IMR-90 (cell line): Measurements from ENCODE around the gene GPRC5B. TPM values are rescaled to one million over a fixed set of nuclear protein-coding genes. Genes with fewer than 3 reads are reported as not detected.

Experiments
- ATAC-seq: fragments of 200-7000 bp; cut with Tn5 transposase; 2 replicates; pipeline ENCODE4 v1.9.1; 2020; ENCODE audit warnings: low read depth, mild to moderate bottlenecking, moderate library complexity
- BruUV-seq: library from RNA; stranded (reverse); fragments of 400-500 nt; replicated peaks from 2 replicates; lab custom pipeline; 2021; lab: Mats Ljungman, UMichigan
- CTCF ChIA-PET: fragments of 300-600 bp; formaldehyde crosslinking; extraction: SDS; loops from one replicate; lab custom pipeline; 2021; ENCODE audit warnings: antibody characterized with exemption; lab: Yijun Ruan, JAX
- POLR2A ChIA-PET: fragments of 300-600 bp; sonication (Branson Sonifier 250); formaldehyde crosslinking; loops from one replicate; lab custom pipeline; 2022; ENCODE audit warnings: antibody characterized with exemption; ENCODE audit not compliant: unreplicated experiment; lab: Charles Lee
- DNase-seq: peaks from one replicate; pipeline ENCODE4 v3.0.0; 2013
- H2AFZ ChIP-seq: replicated peaks from 2 replicates; pipeline ENCODE3; 2013; ENCODE audit warnings: low read length, mild to moderate bottlenecking; ENCODE audit not compliant: poor library complexity
- H2AK5ac ChIP-seq: 2 replicates; pipeline ENCODE4 v1.6.1; 2013; ENCODE audit warnings: low read depth, low read length, inconsistent platforms
- H2AK9ac ChIP-seq: replicated peaks from 2 replicates; pipeline ENCODE3; 2013; ENCODE audit warnings: mild to moderate bottlenecking, low read depth, low read length, moderate library complexity; ENCODE audit not compliant: poor library complexity
- H2BK120ac ChIP-seq: 2 replicates; pipeline ENCODE4 v1.6.1; 2013; ENCODE audit warnings: low read depth, low read length, inconsistent platforms
- H2BK15ac ChIP-seq: 3 replicates; pipeline ENCODE4 v1.6.1; 2013; ENCODE audit warnings: low read depth, low read length, inconsistent platforms
- H2BK20ac ChIP-seq: 2 replicates; pipeline ENCODE4 v1.6.1; 2013; ENCODE audit warnings: low read depth, mild to moderate bottlenecking, inconsistent platforms, low read length, moderate library complexity
- H2BK5ac ChIP-seq: 2 replicates; pipeline ENCODE4 v1.6.1; 2013; ENCODE audit warnings: mild to moderate bottlenecking, low read depth, low read length, inconsistent platforms; ENCODE audit not compliant: poor library complexity, severe bottlenecking
- H3K14ac ChIP-seq: replicated peaks from 2 replicates; pipeline ENCODE4 v1.6.1; 2013; ENCODE audit warnings: low read depth, low read length, inconsistent platforms
- H3K18ac ChIP-seq: 2 replicates; pipeline ENCODE4 v1.6.1; 2013; ENCODE audit warnings: low read depth, low read length, control low read depth
- H3K23ac ChIP-seq: 2 replicates; pipeline ENCODE4 v1.6.1; 2013; ENCODE audit warnings: low read depth, low read length, inconsistent platforms
- H3K27ac ChIP-seq: 2 replicates; pipeline ENCODE4 v1.5.1; 2013; ENCODE audit warnings: mild to moderate bottlenecking, control low read depth, low read length; ENCODE audit not compliant: insufficient read depth
- H3K27me3 ChIP-seq: 2 replicates; pipeline ENCODE4 v1.6.1; 2013; ENCODE audit warnings: low read length; ENCODE audit not compliant: control insufficient read depth, insufficient read depth
- H3K36me3 ChIP-seq: 2 replicates; pipeline ENCODE4 v1.6.1; 2013; ENCODE audit warnings: low read length, mixed read lengths; ENCODE audit not compliant: control insufficient read depth, insufficient read depth
- H3K4ac ChIP-seq: 2 replicates; pipeline ENCODE4 v1.6.1; 2013; ENCODE audit warnings: low read depth, low read length, inconsistent platforms
- H3K4me1 ChIP-seq: 2 replicates; pipeline ENCODE4 v1.6.1; 2013; ENCODE audit warnings: low read length, mixed read lengths; ENCODE audit not compliant: control insufficient read depth, insufficient read depth
- H3K4me2 ChIP-seq: 2 replicates; pipeline ENCODE4 v1.6.1; 2013; ENCODE audit warnings: low read depth, mild to moderate bottlenecking, control low read depth, low read length, moderate library complexity
- H3K4me3 ChIP-seq: 2 replicates; pipeline ENCODE4 v1.5.1; 2013; ENCODE audit warnings: low read depth, mild to moderate bottlenecking, control low read depth, low read length, moderate library complexity; ENCODE audit not compliant: insufficient read depth
- H3K56ac ChIP-seq: 2 replicates; pipeline ENCODE4 v1.6.1; 2013; ENCODE audit warnings: low read length, inconsistent platforms; ENCODE audit not compliant: insufficient read depth; ENCODE audit errors: extremely low read depth
- H3K79me1 ChIP-seq, 2 experiments: 2 replicates each; pipeline ENCODE4 v1.6.1; 2013; ENCODE audit warnings: low read length in 2 of 2, inconsistent platforms in 1 of 2, low read depth in 1 of 2
- H3K9ac ChIP-seq: 2 replicates; pipeline ENCODE4 v1.6.1; 2013; ENCODE audit warnings: low read depth, low read length, control low read depth
- H3K9me1 ChIP-seq: 2 replicates; pipeline ENCODE4 v1.6.1; 2013; ENCODE audit warnings: low read length, inconsistent platforms; ENCODE audit not compliant: insufficient read depth
- H3K9me3 ChIP-seq: 2 replicates; pipeline ENCODE4 v1.6.1; 2013; ENCODE audit warnings: low read length; ENCODE audit not compliant: control insufficient read depth, insufficient read depth
- H4K20me1 ChIP-seq: 2 replicates; pipeline ENCODE4 v1.6.1; 2013; ENCODE audit warnings: low read length, inconsistent platforms; ENCODE audit not compliant: insufficient read depth
- H4K5ac ChIP-seq: 2 replicates; pipeline ENCODE4 v1.6.1; 2013; ENCODE audit warnings: mild to moderate bottlenecking, low read depth, low read length, control low read depth
- H4K8ac ChIP-seq, 2 experiments: 2 replicates each; pipeline ENCODE4 v1.6.1; 2013; ENCODE audit warnings: low read depth in 2 of 2, low read length in 2 of 2, control low read depth in 1 of 2, inconsistent platforms in 1 of 2
- H4K91ac ChIP-seq: 2 replicates; pipeline ENCODE4 v1.6.1; 2013; ENCODE audit warnings: low read depth, low read length, inconsistent platforms; ENCODE audit not compliant: insufficient read depth
- BHLHE40 ChIP-seq: fragments of 150-350 bp; IDR thresholded peaks from 2 replicates; pipeline ENCODE4 v1.6.1; 2016; ENCODE audit warnings: mild to moderate bottlenecking, low read depth, low read length
- CEBPB ChIP-seq: IDR thresholded peaks from 2 replicates; pipeline ENCODE4 v1.6.1; 2012; ENCODE audit warnings: low read depth, low read length, improper control_type of control experiment
- CHD1 ChIP-seq: IDR thresholded peaks from 2 replicates; pipeline ENCODE4 v1.6.1; 2012; ENCODE audit warnings: low read depth, low read length, improper control_type of control experiment
- FOS ChIP-seq: fragments of 150-350 bp; IDR thresholded peaks from 2 replicates; pipeline ENCODE4 v1.6.1; 2016; ENCODE audit warnings: low read depth, low read length
- MAFK ChIP-seq: IDR thresholded peaks from 2 replicates; pipeline ENCODE4 v1.6.1; 2012; ENCODE audit warnings: low read depth, low read length, improper control_type of control experiment
- MAZ ChIP-seq: IDR thresholded peaks from 2 replicates; pipeline ENCODE4 v1.6.1; 2012; ENCODE audit warnings: low read depth, mild to moderate bottlenecking, low read length, improper control_type of control experiment, moderate library complexity, borderline replicate concordance
- MXI1 ChIP-seq: IDR thresholded peaks from 2 replicates; pipeline ENCODE4 v1.6.1; 2012; ENCODE audit warnings: low read depth, mild to moderate bottlenecking, low read length, moderate library complexity, borderline replicate concordance
- NFE2L2 ChIP-seq: fragments of 150-350 bp; IDR thresholded peaks from 2 replicates; pipeline ENCODE4 v1.6.1; 2016; ENCODE audit warnings: low read depth, mild to moderate bottlenecking, low read length
- POLR2A ChIP-seq: IDR thresholded peaks from 2 replicates; pipeline ENCODE4 v1.6.1; 2012; ENCODE audit warnings: mild to moderate bottlenecking, low read depth, low read length
- RAD21 ChIP-seq: IDR thresholded peaks from 2 replicates; pipeline ENCODE4 v1.6.1; 2012; ENCODE audit warnings: low read length, improper control_type of control experiment
- RCOR1 ChIP-seq: IDR thresholded peaks from 2 replicates; pipeline ENCODE4 v1.6.1; 2012; ENCODE audit warnings: mild to moderate bottlenecking, low read length, improper control_type of control experiment; ENCODE audit not compliant: insufficient replicate concordance
- RFX5 ChIP-seq: IDR thresholded peaks from 2 replicates; pipeline ENCODE4 v1.8.0; 2012; ENCODE audit warnings: low read depth, mild to moderate bottlenecking, low read length, moderate library complexity
- SMC3 ChIP-seq: fragments of 150-350 bp; IDR thresholded peaks from 2 replicates; pipeline ENCODE4 v1.6.1; 2016; ENCODE audit warnings: low read depth, mild to moderate bottlenecking, antibody characterized with exemption, low read length, moderate library complexity
- WGBS, 2 experiments: methylation state at CpG; one replicate each; pipeline versions ENCODE4 v1.1.5 to v1.1.7; 2013; ENCODE audit warnings: missing lambda C conversion rate in 2 of 2; ENCODE audit not compliant: insufficient read length in 1 of 2; ENCODE audit errors: extremely low coverage in 2 of 2; 5-methylcytosine and 5-hydroxymethylcytosine counted together
- dilution Hi-C: fragments of 300-500 bp; cut with HindIII; formaldehyde crosslinking; loops from one replicate; pipeline ENCODE4 v1.14.3; 2018; ENCODE audit warnings: low sequenced_read_pairs; ENCODE audit not compliant: unreplicated experiment
- in situ Hi-C: fragments of 300-500 bp; cut with MboI; formaldehyde crosslinking; loops from 3 replicates; pipeline ENCODE4 v1.14.3; 2019; ENCODE audit warnings: low sequenced_read_pairs, inconsistent platforms, mixed read lengths
- intact Hi-C: fragments of 100-400 bp; cut with micrococcal nuclease; formaldehyde crosslinking; loops from 2 replicates; pipeline ENCODE4 v1.10.0; 2022
- polyA plus RNA-seq, 3 experiments: library from polyadenylated mRNA; depleted of rRNA; stranded (reverse); fragments of >200 nt; gene quantifications; 2 replicates each; pipeline ENCODE4 v1.2.3, GENCODE V29; 2012; ENCODE audit warnings: low replicate concordance in 1 of 3
- total RNA-seq: library from RNA; depleted of rRNA; stranded (reverse); fragments of >200 nt; gene quantifications from 2 replicates; pipeline ENCODE4 v1.2.3, GENCODE V29; 2012
- TF ChIP-seq, protein P1 (sequence below): fragments of 150-350 bp; IDR thresholded peaks from 2 replicates; pipeline ENCODE4 v1.6.1; 2017; ENCODE audit warnings: mild to moderate bottlenecking, antibody characterized with exemption, low read length, low read depth
- TF ChIP-seq, protein P2 (sequence below): conservative IDR thresholded peaks from 2 replicates; pipeline ENCODE4 v1.5.1; 2012; ENCODE audit warnings: mild to moderate bottlenecking, low read depth, low read length, improper control_type of control experiment
- TF ChIP-seq, protein P3 (sequence below): fragments of 150-350 bp; IDR thresholded peaks from 2 replicates; pipeline ENCODE4 v1.6.1; 2016; ENCODE audit warnings: low read depth, mild to moderate bottlenecking, low read length, moderate library complexity, borderline replicate concordance

GPRC5B gene
- total and polyA plus RNA-seq, 2 of the 4 experiments (the other 2 are of a cell fraction): 2.5 to 8.5 TPM

DNA sequence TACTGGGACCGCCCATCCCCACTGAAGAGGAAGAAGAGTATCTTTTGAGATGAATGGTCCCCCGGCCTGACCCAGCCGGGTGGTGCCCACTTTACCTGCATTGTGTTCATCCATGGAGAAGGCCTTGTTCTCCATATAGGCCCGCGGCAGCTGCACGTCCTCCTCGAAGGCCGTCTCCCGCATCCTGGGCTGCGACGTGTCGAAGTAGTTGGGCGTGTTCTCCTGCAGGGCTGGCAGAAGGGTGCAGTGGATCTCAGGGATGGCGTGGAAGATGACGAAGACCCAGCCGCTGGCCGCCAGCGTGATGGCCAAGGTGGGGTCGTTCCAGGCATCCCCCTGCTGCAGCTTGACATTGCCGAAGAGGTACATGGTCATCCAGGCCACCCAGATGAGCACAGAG lies 12.9 kb downstream of the GPRC5B start:
- no peak for ATAC-seq
- H2AFZ ChIP-seq: no peak overlapping the region
- no peak overlapping the region for H4K5ac ChIP-seq
- TF ChIP-seq CEBPB: no peak
- no peak for TF ChIP-seq CHD1
- no peak for TF ChIP-seq MXI1
- TF ChIP-seq, protein P1, sequence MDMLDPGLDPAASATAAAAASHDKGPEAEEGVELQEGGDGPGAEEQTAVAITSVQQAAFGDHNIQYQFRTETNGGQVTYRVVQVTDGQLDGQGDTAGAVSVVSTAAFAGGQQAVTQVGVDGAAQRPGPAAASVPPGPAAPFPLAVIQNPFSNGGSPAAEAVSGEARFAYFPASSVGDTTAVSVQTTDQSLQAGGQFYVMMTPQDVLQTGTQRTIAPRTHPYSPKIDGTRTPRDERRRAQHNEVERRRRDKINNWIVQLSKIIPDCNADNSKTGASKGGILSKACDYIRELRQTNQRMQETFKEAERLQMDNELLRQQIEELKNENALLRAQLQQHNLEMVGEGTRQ: no peak
- no peak for TF ChIP-seq RAD21
- TF ChIP-seq, protein P2, sequence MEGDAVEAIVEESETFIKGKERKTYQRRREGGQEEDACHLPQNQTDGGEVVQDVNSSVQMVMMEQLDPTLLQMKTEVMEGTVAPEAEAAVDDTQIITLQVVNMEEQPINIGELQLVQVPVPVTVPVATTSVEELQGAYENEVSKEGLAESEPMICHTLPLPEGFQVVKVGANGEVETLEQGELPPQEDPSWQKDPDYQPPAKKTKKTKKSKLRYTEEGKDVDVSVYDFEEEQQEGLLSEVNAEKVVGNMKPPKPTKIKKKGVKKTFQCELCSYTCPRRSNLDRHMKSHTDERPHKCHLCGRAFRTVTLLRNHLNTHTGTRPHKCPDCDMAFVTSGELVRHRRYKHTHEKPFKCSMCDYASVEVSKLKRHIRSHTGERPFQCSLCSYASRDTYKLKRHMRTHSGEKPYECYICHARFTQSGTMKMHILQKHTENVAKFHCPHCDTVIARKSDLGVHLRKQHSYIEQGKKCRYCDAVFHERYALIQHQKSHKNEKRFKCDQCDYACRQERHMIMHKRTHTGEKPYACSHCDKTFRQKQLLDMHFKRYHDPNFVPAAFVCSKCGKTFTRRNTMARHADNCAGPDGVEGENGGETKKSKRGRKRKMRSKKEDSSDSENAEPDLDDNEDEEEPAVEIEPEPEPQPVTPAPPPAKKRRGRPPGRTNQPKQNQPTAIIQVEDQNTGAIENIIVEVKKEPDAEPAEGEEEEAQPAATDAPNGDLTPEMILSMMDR: no peak
- TF ChIP-seq RFX5: no peak
- no peak for TF ChIP-seq MAFK
- TF ChIP-seq MAZ: no peak
- TF ChIP-seq SMC3: no peak
- TF ChIP-seq POLR2A: no peak
- TF ChIP-seq RCOR1: no peak
- TF ChIP-seq NFE2L2: no peak
- TF ChIP-seq FOS: no peak
- TF ChIP-seq BHLHE40: no peak
- TF ChIP-seq, protein P3, sequence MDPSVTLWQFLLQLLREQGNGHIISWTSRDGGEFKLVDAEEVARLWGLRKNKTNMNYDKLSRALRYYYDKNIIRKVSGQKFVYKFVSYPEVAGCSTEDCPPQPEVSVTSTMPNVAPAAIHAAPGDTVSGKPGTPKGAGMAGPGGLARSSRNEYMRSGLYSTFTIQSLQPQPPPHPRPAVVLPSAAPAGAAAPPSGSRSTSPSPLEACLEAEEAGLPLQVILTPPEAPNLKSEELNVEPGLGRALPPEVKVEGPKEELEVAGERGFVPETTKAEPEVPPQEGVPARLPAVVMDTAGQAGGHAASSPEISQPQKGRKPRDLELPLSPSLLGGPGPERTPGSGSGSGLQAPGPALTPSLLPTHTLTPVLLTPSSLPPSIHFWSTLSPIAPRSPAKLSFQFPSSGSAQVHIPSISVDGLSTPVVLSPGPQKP: no peak
- no peak overlapping the region for H2BK20ac ChIP-seq
- no peaks in the 10 kb centered on the region for H4K20me1 ChIP-seq
- no peak overlapping the region for H2BK15ac ChIP-seq
- no peak overlapping the region for H2AK5ac ChIP-seq
- no peaks in the 10 kb centered on the region for H3K4me1 ChIP-seq
- no peak overlapping the region for H3K23ac ChIP-seq
- H3K56ac ChIP-seq: no peak overlapping the region
- ChIA-PET CTCF (no interaction called here), POLR2A (no interaction called here)
- in situ Hi-C loops (no loop called here), dilution Hi-C loops (no loop called here), intact Hi-C loops (no loop called here)
- H3K4me2 ChIP-seq: no peak overlapping the region
- no peak overlapping the region for H3K4ac ChIP-seq
- H2BK120ac ChIP-seq: no peak overlapping the region
- H3K9me3 ChIP-seq: no peaks in the 10 kb centered on the region
- 95% methylated on average over 10 of the region's 20 CpGs; no CpG with 5 or more reads in 1 of the 2 experiments for WGBS, 2 experiments
- no peak overlapping the region for H2AK9ac ChIP-seq
- no peak overlapping the region for H4K8ac ChIP-seq
- H3K9me1 ChIP-seq: peaks cover 13% of the 10 kb centered on the region; the same call in 1 of the 2 replicates
- H3K18ac ChIP-seq: no peak overlapping the region
- H3K14ac ChIP-seq: no peak overlapping the region
- no peak overlapping the region for H4K91ac ChIP-seq
- no peak overlapping the region for H3K4me3 ChIP-seq
- H3K27ac ChIP-seq: no peak overlapping the region
- no TSS peak for BruUV-seq
- no peak overlapping the region for H3K9ac ChIP-seq
- peaks cover 0 to 3% of the 10 kb centered on the region in 2 experiments; a peak in 1 of 4 replicates for H3K79me1 ChIP-seq
- H3K27me3 ChIP-seq: no peaks in the 10 kb centered on the region
- no peak overlapping the region for H2BK5ac ChIP-seq
- no peak for DNase-seq
- peaks cover 7% of the 10 kb centered on the region; the same call in 1 of the 2 replicates for H3K36me3 ChIP-seq
